Colon (tissue), 2 donors: Measurements from ENCODE around the gene SULT1E1.
A peak's percentile ranks its signal among the peaks of the same experiment; 100 is the strongest.

Experiments
- FAIRE-seq: peaks from 2 replicates; lab custom pipeline; 2012; peaks lifted over from hg19 to GRCh38; lab: Jason Lieb, UNC
- donor health status: control.
- donor health status: control.

The SULT1E1 gene, protein sequence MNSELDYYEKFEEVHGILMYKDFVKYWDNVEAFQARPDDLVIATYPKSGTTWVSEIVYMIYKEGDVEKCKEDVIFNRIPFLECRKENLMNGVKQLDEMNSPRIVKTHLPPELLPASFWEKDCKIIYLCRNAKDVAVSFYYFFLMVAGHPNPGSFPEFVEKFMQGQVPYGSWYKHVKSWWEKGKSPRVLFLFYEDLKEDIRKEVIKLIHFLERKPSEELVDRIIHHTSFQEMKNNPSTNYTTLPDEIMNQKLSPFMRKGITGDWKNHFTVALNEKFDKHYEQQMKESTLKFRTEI

DNA sequence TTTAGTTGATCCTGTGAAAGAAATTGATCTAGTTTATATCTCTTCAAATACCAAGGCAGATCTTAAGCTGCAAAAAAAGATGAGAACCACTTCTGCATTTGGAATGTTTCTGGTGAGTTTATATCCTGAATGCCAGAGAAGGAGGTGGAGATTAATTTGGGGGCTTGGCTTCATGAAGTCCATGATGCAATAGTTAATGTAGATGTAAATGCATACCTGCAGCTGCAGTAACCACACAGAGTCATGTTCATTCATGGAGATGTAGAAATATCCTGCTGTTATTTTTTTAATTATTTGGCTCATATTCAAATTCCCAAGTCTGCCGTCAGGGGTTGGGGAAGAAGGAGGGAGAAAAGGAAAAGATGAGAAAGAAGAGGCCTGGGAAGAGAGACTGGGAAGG lies at the start of gene SULT1E1:
Gene SULT1E1, minus strand, starts transcription at position 94 of the 400 bp plus-strand sequence. CDS start 2,501 bp downstream, outside the sequence.
- no peak for FAIRE-seq

DNA sequence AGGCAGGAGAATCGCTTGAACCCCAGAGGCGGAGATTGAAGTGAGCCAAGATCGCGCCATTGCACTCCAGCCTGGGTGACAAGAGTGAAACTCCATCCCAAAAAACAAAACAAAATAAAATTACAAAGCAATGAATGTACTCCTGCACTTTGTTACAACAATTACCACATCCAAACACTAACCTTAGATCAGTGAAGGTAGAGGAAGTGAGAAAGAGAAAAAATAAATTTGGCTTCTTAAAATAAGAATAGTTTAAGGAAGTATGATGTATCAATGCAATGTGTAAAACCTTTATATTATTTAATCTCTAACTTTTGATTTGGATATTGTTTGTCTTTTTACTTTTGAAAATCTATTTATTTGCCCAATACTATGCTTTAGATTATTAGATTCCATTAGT lies 49.2 kb upstream of the SULT1E1 start:
- peak; percentile 24 for FAIRE-seq

DNA sequence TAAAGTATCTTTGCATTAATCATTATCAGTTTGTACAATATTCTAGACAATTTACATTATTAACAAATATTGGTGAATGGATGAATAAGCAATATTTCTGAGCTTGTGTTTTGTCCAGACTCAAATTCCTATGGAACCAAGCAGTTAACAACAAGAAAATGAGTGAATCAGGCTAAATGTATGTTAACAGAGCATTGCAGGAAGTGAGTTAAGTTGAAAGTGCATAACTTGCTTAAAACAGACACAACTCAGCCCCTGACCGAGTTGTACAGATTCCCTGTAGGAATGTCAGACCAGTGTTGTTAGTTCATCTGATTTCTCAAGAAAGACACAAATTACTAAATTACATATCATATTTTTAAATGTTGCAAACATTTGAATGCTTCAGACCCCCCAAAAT lies 47.2 kb upstream of the SULT1E1 start:
- FAIRE-seq: no peak

DNA sequence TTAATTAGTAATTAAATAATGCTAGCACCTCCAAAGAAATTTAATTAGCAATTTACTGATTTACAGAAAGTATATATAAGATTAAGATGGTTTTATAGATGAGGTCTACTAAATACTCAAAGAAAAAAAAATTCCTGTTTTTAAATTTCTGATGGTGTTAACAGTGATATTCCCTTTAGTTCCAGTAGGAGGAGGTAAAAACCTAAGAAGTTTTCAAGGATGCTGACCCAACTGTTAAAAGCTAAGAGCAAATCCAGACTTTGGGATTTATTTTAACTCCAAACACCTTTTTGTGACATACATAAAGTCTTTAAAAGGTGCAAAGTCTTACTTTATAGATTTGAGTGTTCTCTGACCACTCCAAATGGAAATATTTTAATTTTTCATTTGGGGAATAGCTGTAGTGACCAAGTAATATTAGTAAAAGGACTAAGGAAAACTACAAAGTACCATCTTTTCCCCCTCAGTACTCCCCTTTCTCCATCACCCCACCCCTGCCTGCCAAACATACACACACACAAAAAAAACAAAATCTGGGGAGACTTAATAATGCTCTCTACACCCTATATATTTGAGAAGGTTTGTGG lies 36.7 kb upstream of the SULT1E1 start:
- peak; percentile 85 for FAIRE-seq

DNA sequence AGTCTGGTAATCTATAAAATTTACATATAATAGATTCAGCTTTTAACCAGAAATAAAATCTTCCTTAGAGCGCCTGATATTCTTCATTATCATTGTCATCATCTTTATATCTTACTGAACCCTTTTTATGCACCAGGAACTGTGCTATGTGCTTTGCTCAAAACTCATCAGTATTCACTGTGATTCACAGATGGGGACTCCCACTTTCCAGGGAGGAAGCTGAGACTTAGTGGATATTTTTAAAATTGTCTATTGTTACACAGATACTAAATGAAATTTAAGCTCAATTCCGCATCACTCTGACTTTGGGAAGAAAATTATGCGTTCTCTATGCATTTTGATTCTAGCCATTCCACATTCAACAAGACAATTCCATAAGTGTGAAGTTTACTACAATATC lies 34.8 kb upstream of the SULT1E1 start:
- FAIRE-seq: no peak

DNA sequence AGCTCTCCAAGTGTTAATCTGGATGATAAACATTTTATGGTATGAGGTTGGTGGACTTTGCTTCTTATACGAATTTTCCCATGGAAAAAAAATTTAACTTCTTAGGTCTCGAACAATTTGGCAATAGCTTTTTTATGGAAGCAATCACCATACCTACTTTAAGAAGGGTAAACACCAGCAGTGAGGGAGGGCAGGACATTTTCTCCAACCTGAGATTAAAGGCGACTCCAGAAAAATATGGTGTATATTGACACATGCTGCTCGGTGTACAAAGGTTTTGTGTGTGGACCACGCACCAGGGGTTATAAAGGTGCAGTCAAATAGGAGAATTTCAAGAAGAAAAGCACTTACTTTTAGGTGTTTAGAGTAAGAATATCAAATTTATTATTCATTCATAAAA lies 34.2 kb upstream of the SULT1E1 start:
- FAIRE-seq: peak; percentile 43

DNA sequence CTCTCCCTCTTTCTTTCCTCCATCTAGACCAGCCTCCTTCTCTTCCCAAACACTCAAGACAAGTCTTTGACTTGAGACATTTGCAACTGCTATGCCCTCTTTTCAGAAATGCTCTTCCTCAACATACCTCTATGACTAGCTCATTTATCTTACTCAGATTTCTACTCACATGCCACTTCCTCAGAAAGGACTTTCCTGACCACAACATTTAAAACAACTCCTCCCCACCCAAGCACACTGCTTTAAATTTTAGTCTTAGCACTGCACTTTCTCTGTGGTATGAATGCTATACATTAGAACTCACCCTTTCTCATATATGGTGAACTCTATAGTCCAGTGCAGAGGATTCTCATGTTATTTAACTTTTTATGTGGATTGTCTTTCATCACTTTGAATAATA lies 28.4 kb upstream of the SULT1E1 start:
- no peak for FAIRE-seq

DNA sequence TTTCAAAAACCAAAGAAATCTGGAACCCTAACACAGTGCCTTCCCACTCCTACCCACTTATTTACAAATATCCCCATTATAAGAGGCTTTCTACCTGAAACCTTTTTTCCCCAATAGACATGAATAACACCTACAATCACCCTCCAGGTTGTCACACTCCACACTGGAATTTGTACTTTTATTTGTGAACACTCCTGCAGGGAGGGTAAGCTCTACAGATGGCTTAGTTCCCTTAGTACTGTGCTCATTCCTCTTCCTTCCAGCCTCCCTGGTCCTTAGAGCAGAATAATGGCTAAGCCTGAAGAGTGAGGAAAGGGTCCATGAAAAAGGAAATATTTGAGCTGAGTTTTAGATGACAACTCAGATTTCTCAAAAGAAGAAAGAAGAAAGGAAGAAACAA lies 22.2 kb upstream of the SULT1E1 start:
- no peak for FAIRE-seq

DNA sequence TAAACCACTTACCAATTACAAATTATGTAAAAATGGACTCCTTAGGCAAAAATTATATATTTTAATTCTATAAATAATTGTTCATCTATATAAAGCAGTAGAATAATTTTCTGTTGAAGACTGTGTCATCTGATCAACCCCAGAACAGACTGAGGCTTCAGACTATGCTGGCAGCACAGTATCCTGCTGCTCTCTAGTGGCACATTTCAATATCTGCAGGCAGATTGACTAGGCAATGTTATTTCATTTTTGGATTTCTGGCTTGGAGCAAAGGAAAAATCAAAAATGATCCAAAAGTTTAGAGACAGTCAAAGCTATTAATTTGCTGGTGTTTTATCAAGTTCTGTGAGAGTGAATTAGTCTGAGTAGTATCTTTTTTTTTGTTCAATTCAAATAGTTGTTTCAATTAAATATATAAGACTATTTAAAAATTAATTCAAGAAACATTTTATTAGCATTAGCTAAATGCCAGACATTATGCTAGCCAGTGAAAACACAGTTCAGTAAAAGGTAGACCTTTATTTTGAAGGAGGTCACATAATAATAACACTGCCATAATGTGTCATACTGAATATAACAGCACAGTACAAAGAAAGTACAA lies 21.3 kb upstream of the SULT1E1 start:
- no peak for FAIRE-seq

DNA sequence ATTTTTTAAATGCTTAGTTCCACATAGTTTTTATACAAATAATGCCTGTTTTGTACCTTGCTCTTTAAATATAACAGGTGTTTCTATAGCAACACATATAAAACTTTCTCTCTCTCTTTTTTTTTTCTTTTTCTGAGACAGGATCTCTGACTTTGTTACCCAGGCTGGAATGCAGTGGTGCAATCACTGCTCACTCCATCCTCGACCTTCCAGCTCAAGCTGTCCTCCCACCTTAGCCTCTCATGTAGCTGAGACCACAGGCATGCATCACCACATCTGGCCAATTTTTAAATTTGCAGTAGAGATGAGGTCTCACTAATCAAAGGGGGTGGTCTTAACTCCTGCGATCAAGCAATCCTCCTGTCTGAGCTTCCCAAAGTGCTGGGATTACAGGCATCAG lies 18.3 kb upstream of the SULT1E1 start:
- no peak for FAIRE-seq

DNA sequence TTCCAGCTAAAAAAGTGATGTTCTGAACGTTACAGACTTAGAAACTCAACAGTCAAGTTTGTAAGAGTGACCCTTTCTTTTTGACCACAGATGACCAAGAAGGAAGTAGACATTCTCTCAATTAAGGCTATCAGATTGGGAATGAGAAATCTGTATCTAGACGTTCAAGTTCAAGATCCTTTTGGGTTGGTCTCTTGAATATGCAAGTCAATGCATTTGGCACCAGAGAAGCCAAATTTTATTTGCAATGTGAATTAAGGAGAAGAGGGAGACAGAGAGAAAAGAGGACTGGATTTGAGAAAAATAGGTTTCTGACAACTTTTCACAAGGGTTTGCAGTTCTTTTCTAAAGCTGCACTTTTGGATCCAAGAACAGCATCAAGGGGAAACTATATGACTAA lies 17.5 kb upstream of the SULT1E1 start:
- FAIRE-seq: no peak

DNA sequence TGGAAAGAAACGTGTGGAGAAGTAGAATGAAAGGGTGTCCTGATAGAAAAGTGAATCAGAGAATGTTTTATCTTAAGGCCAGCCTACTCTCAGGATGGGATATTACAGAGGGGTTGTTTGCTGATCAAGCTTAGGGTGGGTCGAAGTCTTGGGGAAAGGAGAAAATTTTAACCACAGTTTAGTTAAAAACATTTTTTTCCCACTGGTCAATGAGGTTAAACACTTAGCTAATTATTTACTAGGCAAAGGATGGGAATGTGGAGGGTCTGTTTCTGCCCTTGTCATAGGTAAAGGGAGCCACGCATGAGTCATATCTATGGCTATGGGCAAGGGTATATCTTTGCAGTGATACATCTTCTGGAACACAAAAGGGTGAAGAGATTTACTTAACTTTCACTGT lies 16.1 kb upstream of the SULT1E1 start:
- no peak for FAIRE-seq

DNA sequence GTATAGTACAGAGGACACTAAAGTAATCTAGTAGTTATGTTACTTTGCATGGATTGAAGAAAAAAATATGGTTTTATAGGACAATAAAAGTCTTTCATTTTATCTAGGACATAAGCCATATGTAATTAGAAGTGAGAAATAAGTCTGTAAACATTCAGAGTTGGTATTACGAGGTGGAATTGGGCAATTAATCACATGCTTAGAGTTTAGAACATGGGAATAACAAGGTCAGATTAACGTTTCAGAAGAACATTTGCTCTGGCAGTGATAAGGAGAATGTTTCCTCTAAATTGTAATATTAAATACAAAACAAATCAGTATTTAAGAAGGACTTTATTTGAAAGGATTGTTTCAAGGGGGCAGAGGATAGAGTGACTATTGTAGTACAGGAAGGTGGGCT lies 15.6 kb upstream of the SULT1E1 start:
- FAIRE-seq: peak; percentile 77

DNA sequence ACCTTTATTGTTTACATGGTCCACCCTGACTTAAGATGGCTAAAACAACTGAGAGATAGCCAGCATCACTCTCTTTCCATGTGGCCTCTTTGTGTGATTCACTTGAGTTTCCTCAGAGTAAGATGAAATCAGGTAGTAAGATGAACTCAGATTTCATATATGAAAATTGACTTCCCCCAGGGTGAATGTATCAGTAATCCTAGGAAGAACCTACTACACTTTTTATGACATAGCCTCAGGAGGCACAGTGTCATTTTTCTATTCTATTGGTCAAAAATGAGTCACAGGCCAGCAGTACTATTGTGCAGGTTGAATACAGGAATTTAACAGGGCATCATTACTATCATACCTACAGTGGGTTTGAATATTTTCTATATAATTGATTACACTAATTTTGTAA lies 14.6 kb upstream of the SULT1E1 start:
- no peak for FAIRE-seq

DNA sequence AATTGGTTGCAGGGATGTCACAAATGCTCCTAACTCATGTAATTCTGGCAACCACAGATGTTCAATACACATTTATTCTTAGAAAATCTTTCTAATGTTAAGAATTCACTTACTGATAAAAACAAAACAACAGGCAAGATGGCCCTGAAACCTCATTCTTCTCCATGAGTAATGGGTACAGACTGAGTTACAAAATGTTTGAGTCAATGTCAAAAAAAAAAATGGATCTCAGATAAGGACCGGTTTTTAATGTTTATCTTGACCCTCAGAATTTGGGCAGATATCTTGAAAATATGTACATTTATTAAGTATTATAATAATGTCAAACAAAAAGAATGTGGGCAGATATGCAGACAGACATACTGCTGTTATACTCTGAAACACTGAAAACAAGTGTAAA lies 1.8 kb upstream of the SULT1E1 start:
- FAIRE-seq: no peak

DNA sequence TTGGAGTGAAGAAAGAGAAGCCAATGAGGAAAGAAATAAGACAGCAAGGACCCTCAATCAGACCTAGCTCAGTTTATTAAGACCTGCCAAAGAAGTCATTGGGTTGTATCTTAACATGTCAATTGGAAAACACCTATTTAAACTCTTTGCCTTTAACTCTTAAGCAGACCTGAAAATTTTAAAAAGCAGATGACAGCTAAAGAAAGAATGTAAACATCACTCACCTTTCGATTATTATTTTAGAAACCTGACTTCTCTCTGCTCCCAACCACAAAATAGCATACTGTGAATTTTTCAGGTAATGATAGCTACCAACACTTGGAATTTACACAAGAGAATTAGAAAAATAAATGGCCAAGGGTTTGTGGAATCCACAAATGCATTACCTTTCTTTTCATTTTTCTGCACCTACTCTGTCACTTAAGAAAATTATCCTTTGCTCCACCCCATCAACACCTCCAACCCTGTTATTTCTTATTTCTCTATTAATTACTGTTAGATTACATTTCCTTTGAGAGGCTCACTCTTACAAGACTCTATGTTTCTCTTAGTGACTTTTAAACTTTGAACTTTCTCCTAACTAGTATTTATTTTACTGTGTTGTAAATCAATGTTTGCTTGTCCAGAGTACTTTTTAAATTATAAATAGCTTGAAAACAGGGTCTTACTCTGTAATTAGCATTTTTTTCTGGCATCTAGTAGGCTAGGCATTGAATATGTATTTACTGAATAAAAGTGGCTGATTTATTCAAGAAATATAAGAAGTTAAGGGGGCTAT lies 765 bp upstream of the SULT1E1 start:
- no peak for FAIRE-seq

DNA sequence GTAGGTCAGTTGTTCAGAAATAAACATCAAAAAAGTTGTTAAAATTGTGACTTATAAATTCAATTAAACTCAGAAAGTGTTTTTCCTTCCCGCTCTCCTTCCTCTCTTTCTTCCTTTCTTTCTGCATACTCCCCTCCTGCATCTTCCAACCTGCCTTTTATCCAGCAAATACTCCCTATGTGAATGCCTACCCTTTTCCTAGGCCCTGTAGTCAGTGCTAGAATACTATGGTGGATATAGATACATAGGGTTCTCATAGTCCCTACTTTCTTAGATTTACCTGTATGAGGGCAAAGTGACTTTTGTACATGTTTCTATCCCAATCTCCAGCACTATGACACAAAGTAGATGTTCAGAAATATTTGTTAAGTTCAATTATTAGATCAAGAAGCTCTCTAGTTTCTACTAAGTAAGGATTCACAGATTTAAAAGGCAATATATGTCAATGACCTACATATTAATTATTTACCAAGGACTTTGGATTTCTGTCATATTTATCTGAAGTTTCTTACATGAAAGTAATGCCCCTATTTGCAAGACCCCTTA lies 732 bp downstream of the SULT1E1 start:
- FAIRE-seq: no peak

DNA sequence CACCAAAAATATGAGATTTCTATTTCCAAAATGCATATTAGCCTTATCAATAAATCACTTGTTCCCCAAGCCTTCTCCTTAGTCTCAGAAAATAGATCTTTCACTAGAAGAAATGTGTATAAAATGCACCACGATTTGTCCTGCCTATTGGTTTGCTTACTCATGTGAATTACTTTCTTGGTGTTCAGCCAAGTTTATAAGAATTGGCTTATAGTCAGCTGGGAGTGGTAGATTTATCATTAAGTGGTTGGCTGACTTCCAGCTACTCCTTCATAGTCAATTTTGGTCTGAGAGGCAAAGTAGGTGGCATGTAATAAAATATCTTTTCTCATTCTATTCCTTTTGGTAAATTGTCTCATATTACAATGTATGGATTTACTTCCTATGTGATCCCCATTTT lies 1.3 kb downstream of the SULT1E1 start:
- FAIRE-seq: no peak

DNA sequence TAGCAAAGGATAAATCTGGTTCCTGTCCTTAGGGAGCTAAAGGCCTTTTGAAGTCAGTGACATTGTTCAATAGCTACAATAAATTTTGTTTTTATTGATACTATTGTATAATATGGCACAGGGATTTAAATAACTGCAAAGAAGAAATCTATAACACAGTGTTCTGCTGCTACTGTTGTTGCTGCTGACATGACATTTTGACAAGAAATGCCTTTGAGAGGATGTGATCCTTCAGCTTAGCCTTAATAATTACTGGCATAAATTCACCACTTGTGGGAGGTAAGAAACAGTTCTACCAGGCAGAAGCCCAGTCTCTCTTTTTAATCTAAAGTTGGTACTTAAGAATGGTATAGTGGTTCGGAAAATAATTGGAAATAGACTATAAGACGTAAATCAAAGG lies 4.1 kb downstream of the SULT1E1 start:
- no peak for FAIRE-seq

DNA sequence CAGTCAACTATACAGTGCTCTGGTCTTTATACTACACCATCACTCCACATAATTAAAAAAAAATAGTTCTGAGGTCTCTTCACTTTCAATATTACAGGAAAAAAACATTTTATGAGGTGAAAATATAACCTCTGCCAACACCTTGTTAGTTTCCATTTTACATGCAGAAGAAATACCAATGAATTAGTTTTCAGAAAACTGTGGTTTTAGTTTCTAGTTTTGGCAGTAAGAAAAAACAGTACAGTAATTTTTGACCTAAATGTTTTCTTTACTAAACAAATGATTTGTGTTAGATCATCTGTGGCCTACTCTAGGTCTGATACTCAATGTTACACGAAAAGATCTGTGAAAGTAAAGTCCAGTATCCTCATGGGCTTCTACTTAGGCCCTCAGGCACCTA lies 10.0 kb downstream of the SULT1E1 start:
- FAIRE-seq: no peak

DNA sequence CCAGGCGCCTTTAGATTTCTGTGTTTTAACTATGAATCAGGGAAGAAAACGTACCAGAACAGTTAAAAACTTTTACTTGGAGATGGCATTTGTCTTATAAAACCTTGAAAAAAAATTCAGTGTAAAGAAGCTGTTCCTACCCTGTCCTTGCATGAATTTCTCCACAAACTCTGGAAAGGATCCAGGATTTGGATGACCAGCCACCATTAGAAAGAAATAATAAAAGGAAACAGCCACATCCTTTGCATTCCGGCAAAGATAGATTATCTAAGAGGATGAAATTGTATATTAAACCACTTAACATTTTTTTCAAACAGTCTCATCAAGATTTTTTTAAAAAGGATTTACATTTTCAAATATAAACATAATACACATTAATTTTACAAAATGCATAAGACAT lies 10.6 kb downstream of the SULT1E1 start:
- FAIRE-seq: peak; percentile 5

DNA sequence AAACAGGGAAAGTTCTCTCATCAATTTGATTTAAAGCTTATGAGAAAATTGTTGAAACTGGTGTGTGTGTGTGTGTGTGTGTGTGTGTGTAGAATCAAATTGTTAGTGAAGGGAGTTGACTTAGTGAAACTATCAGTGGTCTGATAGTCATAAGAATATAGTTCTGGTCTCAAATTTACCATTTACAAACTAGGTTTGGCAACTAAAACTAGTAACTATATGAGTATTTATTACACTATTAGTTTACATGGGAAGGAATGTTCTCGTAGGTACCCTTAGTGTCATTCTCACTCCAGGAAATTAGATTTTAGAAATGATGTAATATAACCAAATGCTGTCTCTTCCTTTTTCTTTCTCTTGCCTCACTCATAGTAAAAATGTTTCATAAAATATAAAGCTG lies 11.9 kb downstream of the SULT1E1 start:
- FAIRE-seq: no peak

DNA sequence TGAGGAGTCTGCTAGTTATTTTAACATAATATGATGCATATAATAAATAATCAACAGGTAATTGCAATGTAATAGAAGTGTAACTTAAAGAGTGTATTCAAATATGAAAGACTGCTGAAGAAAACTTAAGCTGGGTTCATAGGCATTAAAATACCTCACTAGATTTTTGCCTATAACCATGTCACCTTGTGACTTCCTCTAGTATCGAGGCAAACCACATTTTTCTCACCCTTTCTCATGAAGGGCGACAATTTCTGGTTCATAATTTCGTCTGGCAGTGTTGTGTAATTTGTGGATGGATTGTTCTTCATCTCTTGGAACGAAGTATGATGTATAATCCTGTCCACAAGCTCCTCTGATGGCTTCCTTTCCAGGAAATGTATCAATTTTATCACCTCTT lies 16.0 kb downstream of the SULT1E1 start:
- no peak for FAIRE-seq
